B cell (primary cell): ENCODE data around the gene TADA2A. TPM values are rescaled to one million over a fixed set of nuclear protein-coding genes. Genes with fewer than 3 reads are reported as not detected.
"Not testable (repeated sequence)": the region's sequence is repeated elsewhere in the genome, so short reads cannot be mapped to it uniquely, and the experiment has no call there.

Experiments used
- ATAC-seq: fragments of 200-7000 bp; cut with Tn5 transposase; one replicate; pipeline ENCODE4 v1.10.0; 2021; ENCODE audit warnings: low read depth, mild to moderate bottlenecking, moderate number of reproducible peaks, moderate library complexity
- CTCF ChIA-PET: fragments of 350-600 bp; sonication (Branson Sonifier 250); formaldehyde crosslinking; loops from one replicate; lab custom pipeline; 2021; ENCODE audit warnings: antibody characterized with exemption, inconsistent platforms; lab: Charles Lee
- POLR2A ChIA-PET: fragments of 350-600 bp; sonication (Branson Sonifier 250); formaldehyde crosslinking; loops from one replicate; lab custom pipeline; 2021; ENCODE audit warnings: antibody characterized with exemption; lab: Charles Lee
- DNase-seq: peaks from one replicate; pipeline ENCODE4 v3.0.0; 2013
- H2AFZ ChIP-seq: 2 replicates; pipeline ENCODE4 v1.6.1; 2012; ENCODE audit warnings: mild to moderate bottlenecking, low read depth, low read length; ENCODE audit not compliant: insufficient read depth, poor library complexity, severe bottlenecking
- H3K27ac ChIP-seq, 2 donors: 1 replicate in 1 of 2; 2 replicates in 1 of 2; pipeline ENCODE4 v1.5.1; 2012 to 2013; ENCODE audit warnings: low read length in 2 of 2, mild to moderate bottlenecking in 2 of 2, moderate library complexity in 1 of 2
- H3K27me3 ChIP-seq, 4 experiments: fragments of 200-600 bp in 1 of 4; sonication (generic) in 1 of 4; replicated peaks in 1 of 4; 1 replicate in 2 of 4; 2 replicates in 2 of 4; pipeline versions ENCODE4 v1.6.1 to v1.7.0; 2013 to 2016; ENCODE audit warnings: low read length in 3 of 4, mild to moderate bottlenecking in 2 of 4, mixed read lengths in 1 of 4, moderate library complexity in 1 of 4; ENCODE audit not compliant: insufficient read depth in 4 of 4, control insufficient read depth in 3 of 4; ENCODE audit errors: control extremely low read depth in 1 of 4
- H3K36me3 ChIP-seq, 2 experiments: replicated peaks in 1 of 2; 1 replicate in 1 of 2; 2 replicates in 1 of 2; pipeline versions ENCODE4 v1.6.1 to v1.7.1; 2013; ENCODE audit warnings: low read length in 1 of 2; ENCODE audit not compliant: insufficient read depth in 2 of 2, control insufficient read depth in 1 of 2; ENCODE audit errors: control extremely low read depth in 1 of 2, extremely low read depth in 1 of 2
- H3K4me1 ChIP-seq, 2 donors: fragments of 200-600 bp in 1 of 2; sonication (generic) in 1 of 2; 1 replicate in 1 of 2; 2 replicates in 1 of 2; pipeline versions ENCODE4 v1.5.1 to v1.6.1; 2013 to 2017; ENCODE audit warnings: low read length in 2 of 2; ENCODE audit not compliant: control insufficient read depth in 2 of 2, insufficient read depth in 2 of 2
- H3K4me2 ChIP-seq: replicated peaks from 2 replicates; pipeline ENCODE3; 2012; ENCODE audit warnings: mild to moderate bottlenecking, low read depth, low read length; ENCODE audit not compliant: poor library complexity, severe bottlenecking
- H3K4me3 ChIP-seq, 5 experiments: fragments of 200-600 bp in 1 of 5; sonication (generic) in 1 of 5; 1 replicate in 3 of 5; 2 replicates in 2 of 5; pipeline versions ENCODE4 v1.5.1 to v1.7.0; 2011 to 2016; ENCODE audit warnings: low read length in 4 of 5, mild to moderate bottlenecking in 4 of 5, low read depth in 2 of 5, control low read depth in 1 of 5, moderate library complexity in 1 of 5; ENCODE audit not compliant: insufficient read depth in 1 of 5; ENCODE audit errors: control extremely low read depth in 1 of 5, extremely low read depth in 1 of 5
- H3K79me2 ChIP-seq: fragments of 200-600 bp; sonication (generic); one replicate; pipeline ENCODE4 v1.6.0; 2016; ENCODE audit warnings: low read length; ENCODE audit not compliant: control insufficient read depth, insufficient read depth
- H3K9ac ChIP-seq: fragments of 200-600 bp; sonication (generic); 2 replicates; pipeline ENCODE4 v1.6.1; 2017; ENCODE audit warnings: mild to moderate bottlenecking, low read length, moderate library complexity
- H3K9me3 ChIP-seq, 3 donors: one replicate each; pipeline versions ENCODE4 v1.6.1 to v1.7.1; 2013; ENCODE audit warnings: low read length in 2 of 3; ENCODE audit not compliant: control insufficient read depth in 2 of 3, insufficient read depth in 1 of 3; ENCODE audit errors: control extremely low read depth in 1 of 3
- H4K20me1 ChIP-seq: 2 replicates; pipeline ENCODE4 v1.6.0; 2012; ENCODE audit warnings: mild to moderate bottlenecking, low read length; ENCODE audit not compliant: insufficient read depth, control insufficient read depth, poor library complexity, severe bottlenecking
- H3K27ac Mint-ChIP-seq: one replicate; pipeline ENCODE4 v1.8.0; 2021; ENCODE audit warnings: mixed read lengths
- H3K27me3 Mint-ChIP-seq: one replicate; pipeline ENCODE4 v1.8.0; 2021; ENCODE audit warnings: mixed read lengths
- H3K4me1 Mint-ChIP-seq: one replicate; pipeline ENCODE4 v1.8.0; 2021; ENCODE audit warnings: mixed read lengths
- H3K4me3 Mint-ChIP-seq: one replicate; pipeline ENCODE4 v1.8.0; 2021; ENCODE audit warnings: mixed read lengths
- H3K9me3 Mint-ChIP-seq: one replicate; pipeline ENCODE4 v1.8.0; 2022; ENCODE audit warnings: mixed read lengths; ENCODE audit not compliant: insufficient read depth
- EZH2 ChIP-seq: IDR thresholded peaks from 2 replicates; pipeline ENCODE4 v1.6.1; 2012; ENCODE audit warnings: borderline replicate concordance, low read depth, mild to moderate bottlenecking, moderate library complexity, low read length; ENCODE audit not compliant: insufficient read depth, poor library complexity, severe bottlenecking
- WGBS: methylation state at CpG from one replicate; pipeline ENCODE4 v1.1.5; 2013; ENCODE audit warnings: missing lambda C conversion rate; ENCODE audit not compliant: insufficient coverage; 5-methylcytosine and 5-hydroxymethylcytosine counted together
- intact Hi-C: fragments of 100-400 bp; cut with micrococcal nuclease; formaldehyde crosslinking; loops from one replicate; pipeline ENCODE4 v1.10.0; 2022
- polyA plus RNA-seq: library from polyadenylated mRNA; depleted of rRNA; stranded (reverse); fragments of >200 nt; gene quantifications from 2 replicates; pipeline ENCODE4 v1.2.3, GENCODE V29; 2012
- total RNA-seq, 2 donors: library from RNA; stranded (reverse); fragments of 120-200 nt in 1 of 2; gene quantifications; 1 replicate in 1 of 2; 2 replicates in 1 of 2; pipeline versions ENCODE4 v1.2.3 to v1.2.4, GENCODE V29; 2013 to 2022
- TF ChIP-seq, protein P1 (sequence below): fragments of 200-600 bp; IDR thresholded peaks from one replicate; pipeline ENCODE4 v1.8.0; 2022; ENCODE audit warnings: antibody characterized with exemption, mild to moderate bottlenecking

Gene TADA2A
- total and polyA plus RNA-seq, 2 donors (not counting 1 experiment from before 2014, with no cell fraction given): 10.9 to 43.3 TPM

DNA sequence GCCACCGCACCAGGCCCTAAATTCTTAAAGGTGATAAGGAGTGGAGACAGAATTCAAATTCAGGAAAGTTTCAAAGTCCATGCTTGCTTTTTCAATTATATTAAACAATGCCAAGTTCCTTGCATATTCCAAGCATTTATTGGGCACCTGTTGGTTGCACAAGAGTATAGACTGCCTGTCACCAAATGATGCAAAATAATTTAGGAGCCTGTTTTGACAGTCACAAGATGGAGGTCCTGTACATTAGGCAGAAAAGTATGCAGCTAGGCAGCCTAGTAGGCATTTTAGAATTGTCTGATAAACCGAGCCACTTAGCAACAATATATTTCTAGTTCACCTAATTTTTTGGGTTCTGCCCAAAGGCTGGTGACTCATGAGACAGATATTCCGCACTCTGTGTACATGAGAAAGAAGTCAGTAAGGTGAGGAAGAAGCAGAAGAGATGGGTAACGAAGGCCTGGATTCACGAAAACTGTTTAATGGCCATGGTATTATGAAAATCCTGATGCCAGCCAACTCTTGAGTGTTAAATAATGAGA is 7.4 kb upstream of the TADA2A start:
- Mint-ChIP-seq H3K27ac (no peak overlapping the region), H3K27me3 (no peaks in the 10 kb centered on the region), H3K4me1 (peaks cover 12% of the 10 kb centered on the region), H3K9me3 (no peaks in the 10 kb centered on the region), H3K4me3 (no peak overlapping the region)
- Histone ChIP-seq H3K36me3 (no peaks in the 10 kb centered on the region), H2AFZ (no peak overlapping the region), H4K20me1 (no peaks in the 10 kb centered on the region), H3K79me2 (peaks cover 6% of the 10 kb centered on the region), H3K4me1 (no peaks in the 10 kb centered on the region), H3K27ac (no peak overlapping the region), H3K27me3 (no peaks in the 10 kb centered on the region), H3K9ac (no peak overlapping the region), H3K9me3 (no peaks in the 10 kb centered on the region), H3K4me3 (no peak overlapping the region), H3K4me2 (no peak overlapping the region)
- ChIA-PET CTCF (interaction anchor here (1.9 to 7.8 kb wide), 3 partner anchors 24 to 160 kb away, joined by 5 to 61 read pairs (median 7); partner anchors contain the start of gene C17orf78), POLR2A (no interaction called here)
- intact Hi-C loops: no loop called here
- TF ChIP-seq, protein P1, sequence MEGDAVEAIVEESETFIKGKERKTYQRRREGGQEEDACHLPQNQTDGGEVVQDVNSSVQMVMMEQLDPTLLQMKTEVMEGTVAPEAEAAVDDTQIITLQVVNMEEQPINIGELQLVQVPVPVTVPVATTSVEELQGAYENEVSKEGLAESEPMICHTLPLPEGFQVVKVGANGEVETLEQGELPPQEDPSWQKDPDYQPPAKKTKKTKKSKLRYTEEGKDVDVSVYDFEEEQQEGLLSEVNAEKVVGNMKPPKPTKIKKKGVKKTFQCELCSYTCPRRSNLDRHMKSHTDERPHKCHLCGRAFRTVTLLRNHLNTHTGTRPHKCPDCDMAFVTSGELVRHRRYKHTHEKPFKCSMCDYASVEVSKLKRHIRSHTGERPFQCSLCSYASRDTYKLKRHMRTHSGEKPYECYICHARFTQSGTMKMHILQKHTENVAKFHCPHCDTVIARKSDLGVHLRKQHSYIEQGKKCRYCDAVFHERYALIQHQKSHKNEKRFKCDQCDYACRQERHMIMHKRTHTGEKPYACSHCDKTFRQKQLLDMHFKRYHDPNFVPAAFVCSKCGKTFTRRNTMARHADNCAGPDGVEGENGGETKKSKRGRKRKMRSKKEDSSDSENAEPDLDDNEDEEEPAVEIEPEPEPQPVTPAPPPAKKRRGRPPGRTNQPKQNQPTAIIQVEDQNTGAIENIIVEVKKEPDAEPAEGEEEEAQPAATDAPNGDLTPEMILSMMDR: no peak
- TF ChIP-seq EZH2: no peak
- WGBS: 100% methylated on average over 3 of the region's 5 CpGs
- ATAC-seq (no peak), DNase-seq (no peak)

DNA sequence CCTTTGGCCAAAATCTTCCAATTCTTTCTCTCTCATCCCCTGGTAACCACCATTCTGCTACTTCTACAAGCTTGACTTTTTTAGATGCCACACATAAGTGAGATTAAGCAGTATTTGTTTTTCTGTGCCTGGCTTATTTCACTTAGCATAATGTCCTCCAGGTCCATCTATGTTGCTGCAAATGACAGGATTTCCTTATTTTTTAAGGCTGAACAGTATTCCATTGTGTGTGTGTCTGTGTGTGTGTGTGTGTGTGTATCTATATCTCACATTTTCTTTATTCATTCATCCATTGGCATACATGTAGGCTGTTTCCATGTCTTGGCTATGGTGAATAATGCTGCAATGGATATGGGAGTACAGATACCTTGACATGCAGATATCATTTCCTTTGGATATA is 6.2 kb upstream of the TADA2A start:
- Histone ChIP-seq H3K4me1 (peaks cover 0 to 5% of the 10 kb centered on the region in 2 donors), H3K9me3 (no peaks in the 10 kb centered on the region), H3K27ac (no peak overlapping the region), H3K4me2 (no peak overlapping the region), H3K27me3 (no peaks in the 10 kb centered on the region), H2AFZ (no peak overlapping the region), H3K9ac (no peak overlapping the region), H3K79me2 (peaks cover 11% of the 10 kb centered on the region), H3K36me3 (no peaks in the 10 kb centered on the region), H4K20me1 (no peaks in the 10 kb centered on the region), H3K4me3 (no peak overlapping the region)
- DNase-seq: no peak
- ATAC-seq: no peak
- Mint-ChIP-seq H3K27me3 (no peaks in the 10 kb centered on the region), H3K4me1 (peaks cover 20% of the 10 kb centered on the region), H3K27ac (no peak overlapping the region), H3K9me3 (no peaks in the 10 kb centered on the region), H3K4me3 (no peak overlapping the region)
- POLR2A ChIA-PET: no interaction called here
- CTCF ChIA-PET: interaction anchor here (0.8 to 2.1 kb wide), 3 partner anchors 12 to 27 kb away, joined by 3 to 7 read pairs (median 4); no protein-coding TSS in a partner anchor
- TF ChIP-seq, protein P1: no peak
- TF ChIP-seq EZH2: no peak
- intact Hi-C loops: no loop called here

DNA sequence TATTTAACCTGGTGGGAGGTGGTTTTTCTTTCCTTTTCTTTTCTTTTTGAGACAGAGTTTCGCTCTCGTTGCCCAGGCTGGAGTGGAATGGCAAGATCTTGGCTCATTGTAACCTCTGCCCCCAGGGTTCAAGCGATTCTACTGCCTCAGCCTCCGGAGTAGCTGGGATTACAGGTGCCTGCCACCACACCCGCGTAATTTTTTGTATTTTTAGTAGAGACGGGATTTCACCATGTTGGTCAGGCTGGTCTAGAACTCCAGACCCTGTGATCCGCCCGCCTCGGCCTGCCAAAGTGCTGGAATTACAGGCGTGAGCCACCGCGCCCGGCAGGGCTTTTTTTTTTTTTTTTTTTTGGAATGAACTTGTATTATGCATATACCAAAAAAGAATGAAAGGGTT is 1.2 kb upstream of the TADA2A start:
- H3K9me3 ChIP-seq, H3K27ac ChIP-seq, H3K36me3 ChIP-seq, ATAC-seq, POLR2A ChIA-PET, H3K9me3 Mint-ChIP-seq, DNase-seq, H3K9ac ChIP-seq, H4K20me1 ChIP-seq, intact Hi-C loops, H3K27me3 ChIP-seq, CTCF ChIA-PET, H3K27ac Mint-ChIP-seq, H3K27me3 Mint-ChIP-seq: not testable (repeated sequence)
- H3K4me2 ChIP-seq: peak overlapping the region; percentile 81
- peaks cover 4 to 22% of the 10 kb centered on the region in 2 donors for H3K4me1 ChIP-seq
- peak overlapping the region; percentile 98 for H2AFZ ChIP-seq
- H3K4me3 Mint-ChIP-seq: peak overlapping the region; percentile 99
- peak overlapping the region in 1 of 5 experiments; percentile 99 for H3K4me3 ChIP-seq
- WGBS: 80% methylated on average over 4 of the region's 14 CpGs
- H3K4me1 Mint-ChIP-seq: peaks cover 36% of the 10 kb centered on the region
- H3K79me2 ChIP-seq: peaks cover 49% of the 10 kb centered on the region
